ENCODE results near the gene CHRM1.

Gene CHRM1

GRCh38 chr11:62917906-62918502 is 3.2 kb downstream of the CHRM1 start:
- ATAC-seq (ENCODE audit: insufficient read depth, low read depth) (no peak), DNase-seq (no peak)
- H3K4me3 ChIP-seq (ENCODE audit: low read depth in 1 of 2, low read length in 2 of 2), result no peak overlapping the region
- H3K4me2 ChIP-seq (ENCODE audit: insufficient read depth, low read length), result no peak overlapping the region
- no peak overlapping the region for H3K27ac ChIP-seq (ENCODE audit: low read length)
- H3K4me1 ChIP-seq (ENCODE audit: insufficient read depth, low read length), result no peaks in the 10 kb centered on the region
- no peaks in the 10 kb centered on the region for H3K79me2 ChIP-seq (ENCODE audit: insufficient read depth, low read length)
- no peaks in the 10 kb centered on the region for H3K9me3 ChIP-seq (ENCODE audit: insufficient read depth, low read length, severe bottlenecking)
- no peak overlapping the region for H2AFZ ChIP-seq (ENCODE audit: low read depth, low read length)
- no peak overlapping the region for H3K9ac ChIP-seq (ENCODE audit: low read depth, low read length)
- no peak for TF ChIP-seq EZH2 (IDR thresholded peaks at IDR 0.05; ENCODE audit: borderline replicate concordance, low read depth, low read length, severe bottlenecking)
- TF ChIP-seq, protein P1, sequence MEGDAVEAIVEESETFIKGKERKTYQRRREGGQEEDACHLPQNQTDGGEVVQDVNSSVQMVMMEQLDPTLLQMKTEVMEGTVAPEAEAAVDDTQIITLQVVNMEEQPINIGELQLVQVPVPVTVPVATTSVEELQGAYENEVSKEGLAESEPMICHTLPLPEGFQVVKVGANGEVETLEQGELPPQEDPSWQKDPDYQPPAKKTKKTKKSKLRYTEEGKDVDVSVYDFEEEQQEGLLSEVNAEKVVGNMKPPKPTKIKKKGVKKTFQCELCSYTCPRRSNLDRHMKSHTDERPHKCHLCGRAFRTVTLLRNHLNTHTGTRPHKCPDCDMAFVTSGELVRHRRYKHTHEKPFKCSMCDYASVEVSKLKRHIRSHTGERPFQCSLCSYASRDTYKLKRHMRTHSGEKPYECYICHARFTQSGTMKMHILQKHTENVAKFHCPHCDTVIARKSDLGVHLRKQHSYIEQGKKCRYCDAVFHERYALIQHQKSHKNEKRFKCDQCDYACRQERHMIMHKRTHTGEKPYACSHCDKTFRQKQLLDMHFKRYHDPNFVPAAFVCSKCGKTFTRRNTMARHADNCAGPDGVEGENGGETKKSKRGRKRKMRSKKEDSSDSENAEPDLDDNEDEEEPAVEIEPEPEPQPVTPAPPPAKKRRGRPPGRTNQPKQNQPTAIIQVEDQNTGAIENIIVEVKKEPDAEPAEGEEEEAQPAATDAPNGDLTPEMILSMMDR (IDR thresholded peaks at IDR 0.05; ENCODE audit: borderline replicate concordance, extremely low read depth, low read length, poor library complexity, severe bottlenecking), result no peak
- no peaks in the 10 kb centered on the region for H3K27me3 ChIP-seq (ENCODE audit: insufficient read depth, low read length, poor library complexity)
- no peaks in the 10 kb centered on the region for H3K36me3 ChIP-seq (ENCODE audit: insufficient read depth, low read length)
- peaks cover 5% of the 10 kb centered on the region; the same call in 1 of the 2 replicates for H4K20me1 ChIP-seq (ENCODE audit: insufficient read depth, low read length)

DNA sequence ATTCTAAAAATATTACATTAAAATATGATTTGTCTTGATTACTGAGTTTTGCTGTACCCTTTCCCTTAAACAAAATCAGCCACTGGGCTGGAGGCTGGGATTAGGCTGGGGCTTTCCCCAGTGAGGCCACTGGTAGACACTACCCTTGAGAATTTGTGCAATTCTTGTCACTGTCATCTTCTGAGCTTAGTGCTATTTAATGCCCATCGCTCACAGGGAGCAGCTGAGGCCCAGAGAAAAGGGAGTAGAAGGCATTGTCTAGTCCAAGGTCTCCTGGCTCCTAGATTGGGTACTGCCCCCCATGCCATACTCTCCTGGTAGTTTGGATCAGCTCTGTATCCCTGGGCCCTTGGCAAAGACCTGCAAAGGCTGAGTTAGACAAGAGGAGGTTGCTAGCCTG is 6.7 kb downstream of the CHRM1 start:
- Histone ChIP-seq H3K9me3 (ENCODE audit: insufficient read depth, low read length, severe bottlenecking) (no peaks in the 10 kb centered on the region), H2AFZ (ENCODE audit: low read depth, low read length) (no peak overlapping the region), H4K20me1 (ENCODE audit: insufficient read depth, low read length) (peaks cover 10% of the 10 kb centered on the region; the same call in 1 of the 2 replicates), H3K36me3 (ENCODE audit: insufficient read depth, low read length) (no peaks in the 10 kb centered on the region), H3K79me2 (ENCODE audit: insufficient read depth, low read length) (no peaks in the 10 kb centered on the region), H3K27ac (ENCODE audit: low read length) (no peak overlapping the region), H3K4me1 (ENCODE audit: insufficient read depth, low read length) (peaks cover 4% of the 10 kb centered on the region), H3K9ac (ENCODE audit: low read depth, low read length) (no peak overlapping the region), H3K4me2 (ENCODE audit: insufficient read depth, low read length) (no peak overlapping the region), H3K27me3 (ENCODE audit: insufficient read depth, low read length, poor library complexity) (no peaks in the 10 kb centered on the region), H3K4me3 (ENCODE audit: low read depth in 1 of 2, low read length in 2 of 2) (no peak overlapping the region)
- TF ChIP-seq, protein P1 (IDR thresholded peaks at IDR 0.05; ENCODE audit: borderline replicate concordance, extremely low read depth, low read length, poor library complexity, severe bottlenecking), result no peak
- TF ChIP-seq EZH2 (IDR thresholded peaks at IDR 0.05; ENCODE audit: borderline replicate concordance, low read depth, low read length, severe bottlenecking), result no peak
- DNase-seq (no peak), ATAC-seq (ENCODE audit: insufficient read depth, low read depth) (no peak)

GRCh38 chr11:62912268-62912667 is 8.9 kb downstream of the CHRM1 start:
- Histone ChIP-seq H3K4me2 (ENCODE audit: insufficient read depth, low read length) (no peak overlapping the region), H3K9me3 (ENCODE audit: insufficient read depth, low read length, severe bottlenecking) (no peaks in the 10 kb centered on the region), H3K27ac (ENCODE audit: low read length) (no peak overlapping the region), H4K20me1 (ENCODE audit: insufficient read depth, low read length) (peaks cover 6% of the 10 kb centered on the region; the same call in 1 of the 2 replicates), H3K9ac (ENCODE audit: low read depth, low read length) (no peak overlapping the region), H3K4me1 (ENCODE audit: insufficient read depth, low read length) (peaks cover 4% of the 10 kb centered on the region), H3K4me3 (ENCODE audit: low read depth in 1 of 2, low read length in 2 of 2) (no peak overlapping the region), H2AFZ (ENCODE audit: low read depth, low read length) (no peak overlapping the region), H3K79me2 (ENCODE audit: insufficient read depth, low read length) (no peaks in the 10 kb centered on the region), H3K27me3 (ENCODE audit: insufficient read depth, low read length, poor library complexity) (peaks cover 4% of the 10 kb centered on the region), H3K36me3 (ENCODE audit: insufficient read depth, low read length) (no peaks in the 10 kb centered on the region)
- no peak for DNase-seq
- TF ChIP-seq EZH2 (IDR thresholded peaks at IDR 0.05; ENCODE audit: borderline replicate concordance, low read depth, low read length, severe bottlenecking), result no peak
- TF ChIP-seq, protein P1 (IDR thresholded peaks at IDR 0.05; ENCODE audit: borderline replicate concordance, extremely low read depth, low read length, poor library complexity, severe bottlenecking), result no peak
- ATAC-seq (ENCODE audit: insufficient read depth, low read depth), result no peak

Data from DND-41 (cell line).